GM12864 (cell line): Measurements from ENCODE around the gene S100B.

Experiments
- DNase-seq: peaks from one replicate; pipeline ENCODE4 v3.0.0-alpha.2; 2011; ENCODE audit warnings: low read depth
- H3K4me3 ChIP-seq: 2 replicates; pipeline ENCODE4 v1.5.1; 2011; ENCODE audit warnings: mild to moderate bottlenecking, low read depth, low read length, control low read depth
- TF ChIP-seq, protein P1 (sequence below): IDR thresholded peaks from 2 replicates; pipeline ENCODE4 v1.5.1; 2011; ENCODE audit warnings: low read depth, mild to moderate bottlenecking, moderate library complexity, low read length, control low read depth, inconsistent platforms; ENCODE audit errors: missing control alignments

The S100B gene

GRCh38 chr21:46610018-46610701, 5.3 kb upstream of the S100B start:
- DNase-seq: no peak
- H3K4me3 ChIP-seq: no peak overlapping the region
- TF ChIP-seq, protein P1, sequence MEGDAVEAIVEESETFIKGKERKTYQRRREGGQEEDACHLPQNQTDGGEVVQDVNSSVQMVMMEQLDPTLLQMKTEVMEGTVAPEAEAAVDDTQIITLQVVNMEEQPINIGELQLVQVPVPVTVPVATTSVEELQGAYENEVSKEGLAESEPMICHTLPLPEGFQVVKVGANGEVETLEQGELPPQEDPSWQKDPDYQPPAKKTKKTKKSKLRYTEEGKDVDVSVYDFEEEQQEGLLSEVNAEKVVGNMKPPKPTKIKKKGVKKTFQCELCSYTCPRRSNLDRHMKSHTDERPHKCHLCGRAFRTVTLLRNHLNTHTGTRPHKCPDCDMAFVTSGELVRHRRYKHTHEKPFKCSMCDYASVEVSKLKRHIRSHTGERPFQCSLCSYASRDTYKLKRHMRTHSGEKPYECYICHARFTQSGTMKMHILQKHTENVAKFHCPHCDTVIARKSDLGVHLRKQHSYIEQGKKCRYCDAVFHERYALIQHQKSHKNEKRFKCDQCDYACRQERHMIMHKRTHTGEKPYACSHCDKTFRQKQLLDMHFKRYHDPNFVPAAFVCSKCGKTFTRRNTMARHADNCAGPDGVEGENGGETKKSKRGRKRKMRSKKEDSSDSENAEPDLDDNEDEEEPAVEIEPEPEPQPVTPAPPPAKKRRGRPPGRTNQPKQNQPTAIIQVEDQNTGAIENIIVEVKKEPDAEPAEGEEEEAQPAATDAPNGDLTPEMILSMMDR: no peak

GRCh38 chr21:46608672-46609111, 3.8 kb upstream of the S100B start:
- peak; percentile 47 for DNase-seq
- H3K4me3 ChIP-seq: peak overlapping the region; percentile 1; the same call in 1 of the 2 replicates
- TF ChIP-seq, protein P1: no peak

DNA sequence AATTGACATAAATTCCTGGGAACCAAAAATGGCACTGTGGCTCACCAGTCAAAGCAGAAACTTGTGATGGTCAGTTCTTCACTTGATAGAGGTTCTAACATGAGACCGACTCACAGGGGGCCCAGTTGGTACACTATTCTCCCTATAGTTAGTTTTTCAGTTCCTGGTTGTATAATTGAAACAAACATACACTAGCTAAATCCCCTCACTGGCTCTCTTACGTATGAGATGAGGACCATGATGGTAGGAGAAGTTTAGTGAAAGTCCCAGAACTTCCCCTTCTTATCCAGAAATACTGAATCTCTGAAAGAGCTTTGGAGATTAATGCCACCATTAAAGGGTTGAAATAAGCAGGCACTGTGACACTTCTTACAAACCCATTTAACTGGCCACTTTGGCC, 2.8 kb upstream of the S100B start:
- DNase-seq: no peak
- TF ChIP-seq, protein P1: no peak
- no peak overlapping the region for H3K4me3 ChIP-seq

DNA sequence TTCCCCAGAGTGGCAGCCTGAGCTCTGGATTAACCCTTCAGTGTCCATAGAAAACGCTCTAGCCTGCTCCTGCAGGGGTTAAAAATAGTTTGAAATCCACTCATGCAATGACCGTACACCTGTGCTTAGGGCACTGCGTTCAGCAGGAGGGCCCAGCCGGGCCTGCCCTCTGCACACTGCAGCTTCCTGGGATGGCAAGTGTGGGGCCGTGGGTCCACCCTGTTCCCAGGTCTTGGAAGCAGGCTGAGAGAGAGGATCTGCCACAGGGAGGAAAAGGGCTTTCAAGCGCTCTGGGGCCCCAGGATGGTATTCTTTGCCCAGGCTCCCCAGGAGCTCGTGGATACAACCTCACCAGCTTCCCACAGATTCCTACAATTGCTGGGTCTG, 1.5 kb upstream of the S100B start:
- H3K4me3 ChIP-seq: no peak overlapping the region
- DNase-seq: no peak
- TF ChIP-seq, protein P1: no peak

DNA sequence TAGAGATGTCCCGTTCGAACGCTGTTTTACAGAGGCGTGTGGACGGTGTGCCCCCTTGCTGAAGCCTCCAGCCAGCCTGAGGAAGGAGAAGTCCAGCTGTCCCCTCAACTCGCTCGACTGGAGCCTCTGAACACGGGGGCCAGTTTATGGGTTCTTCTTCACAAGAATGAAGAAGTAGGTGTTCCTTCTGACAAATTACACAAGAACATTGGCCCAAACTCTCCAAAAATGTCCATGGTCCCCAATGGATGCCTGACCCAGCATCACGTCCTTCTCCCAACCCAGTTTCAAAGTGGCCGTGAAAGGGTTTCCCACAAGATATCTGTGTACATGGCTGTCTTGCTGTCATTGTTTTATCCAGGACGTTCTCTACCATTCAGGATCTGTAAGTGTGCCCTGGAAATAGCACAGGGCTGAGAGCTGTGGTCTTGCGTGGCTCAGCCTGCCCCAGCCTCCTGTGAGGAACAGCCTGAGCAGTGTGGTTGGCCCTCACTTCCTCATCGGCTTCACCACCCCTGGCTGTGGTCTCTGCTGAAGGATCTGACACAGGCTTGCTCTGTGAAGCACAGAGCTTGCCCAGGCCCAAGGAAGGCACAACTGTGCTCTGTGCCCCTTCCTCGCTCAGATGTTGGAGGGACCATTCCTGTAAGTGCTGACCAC, 1.0 kb upstream of the S100B start:
- DNase-seq: peak; percentile 26
- TF ChIP-seq, protein P1: no peak
- H3K4me3 ChIP-seq: no peak overlapping the region

DNA sequence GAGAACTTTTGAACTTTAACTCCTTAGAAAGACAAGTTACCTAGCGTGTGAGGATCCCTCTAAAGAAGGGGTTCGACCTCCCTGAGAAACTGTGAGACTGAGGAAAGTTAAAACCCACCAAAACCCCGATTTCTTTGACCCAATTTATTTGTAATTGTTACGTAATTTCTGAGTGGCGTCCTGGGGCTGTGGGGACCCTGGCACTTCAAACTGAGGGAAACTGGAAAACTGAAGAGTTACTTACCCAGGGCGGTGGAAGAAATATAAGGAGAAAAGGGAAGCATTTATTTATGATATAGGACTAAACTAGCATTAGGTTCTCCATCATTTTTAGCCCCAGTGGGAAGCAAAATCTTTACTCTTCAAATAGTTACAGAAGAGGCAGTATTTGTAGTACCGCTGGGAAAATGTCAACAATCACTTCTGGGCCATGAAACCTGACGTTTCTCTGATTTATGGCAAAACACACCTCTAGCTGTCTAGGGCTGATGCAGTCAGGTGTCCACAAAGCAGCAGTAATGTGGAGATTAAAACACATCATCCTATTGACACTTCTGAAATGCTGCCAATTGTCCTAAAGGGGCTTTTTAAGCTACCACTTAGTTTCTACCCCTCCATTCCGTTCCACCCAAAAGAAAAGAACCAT, 430 bp downstream of the S100B start:
- no peak for DNase-seq
- TF ChIP-seq, protein P1: no peak
- H3K4me3 ChIP-seq: no peak overlapping the region
